Mesenchymal stem cell (in vitro differentiated cells and primary cell): ENCODE results near the gene STIM1.
A peak's percentile ranks its signal among the peaks of the same experiment; 100 is the strongest.

Experiments used
- DNase-seq: peaks from one replicate; pipeline ENCODE4 v3.0.0-alpha.2; 2013
- H2AFZ ChIP-seq: one replicate; pipeline ENCODE4 v1.6.1; 2013; ENCODE audit warnings: low read depth, mild to moderate bottlenecking, control low read depth, inconsistent platforms, low read length, moderate library complexity
- H2AK5ac ChIP-seq: 2 replicates; pipeline ENCODE4 v1.6.1; 2013; ENCODE audit warnings: low read length, moderate library complexity, mild to moderate bottlenecking, inconsistent platforms; ENCODE audit not compliant: severe bottlenecking
- H2BK120ac ChIP-seq: one replicate; pipeline ENCODE4 v1.6.1; 2013; ENCODE audit warnings: low read depth, mild to moderate bottlenecking, inconsistent platforms, low read length, moderate library complexity
- H2BK12ac ChIP-seq, 2 experiments: one replicate each; pipeline ENCODE4 v1.6.1; 2013; ENCODE audit warnings: inconsistent platforms in 2 of 2, low read length in 2 of 2, mild to moderate bottlenecking in 2 of 2, moderate library complexity in 2 of 2, control low read depth in 1 of 2
- H2BK15ac ChIP-seq: one replicate; pipeline ENCODE4 v1.6.1; 2013; ENCODE audit warnings: mild to moderate bottlenecking, low read depth, inconsistent platforms; ENCODE audit not compliant: poor library complexity, severe bottlenecking
- H2BK5ac ChIP-seq: 2 replicates; pipeline ENCODE4 v1.6.1; 2013; ENCODE audit warnings: low read depth, mild to moderate bottlenecking, low read length, control low read depth, inconsistent platforms; ENCODE audit not compliant: poor library complexity, severe bottlenecking
- H3K14ac ChIP-seq, 2 experiments: one replicate each; pipeline ENCODE4 v1.6.1; 2013; ENCODE audit warnings: inconsistent platforms in 2 of 2, low read length in 2 of 2, control low read depth in 1 of 2, mild to moderate bottlenecking in 1 of 2, moderate library complexity in 1 of 2
- H3K18ac ChIP-seq, 2 experiments: one replicate each; pipeline ENCODE4 v1.6.1; 2013; ENCODE audit warnings: inconsistent platforms in 2 of 2, low read length in 2 of 2, control low read depth in 1 of 2, low read depth in 1 of 2, mild to moderate bottlenecking in 1 of 2
- H3K23ac ChIP-seq, 2 experiments: one replicate each; pipeline ENCODE4 v1.6.1; 2013; ENCODE audit warnings: inconsistent platforms in 2 of 2, low read length in 2 of 2, mild to moderate bottlenecking in 2 of 2, moderate library complexity in 2 of 2, control low read depth in 1 of 2
- H3K27ac ChIP-seq: 2 replicates; pipeline ENCODE4 v1.5.1; 2013; ENCODE audit warnings: mild to moderate bottlenecking, moderate library complexity, low read length, control low read depth, inconsistent platforms; ENCODE audit not compliant: poor library complexity, severe bottlenecking
- H3K27me3 ChIP-seq, 2 experiments: 2 replicates each; pipeline versions ENCODE4 v1.6.1 to v1.7.0; 2013; ENCODE audit warnings: low read length in 2 of 2, mild to moderate bottlenecking in 2 of 2, moderate library complexity in 2 of 2, control low read depth in 1 of 2, inconsistent platforms in 1 of 2; ENCODE audit not compliant: control insufficient read depth in 1 of 2, insufficient read depth in 1 of 2
- H3K36me3 ChIP-seq, 2 experiments: 2 replicates each; pipeline versions ENCODE4 v1.6.1 to v1.7.0; 2013; ENCODE audit warnings: low read length in 2 of 2, control low read depth in 1 of 2, inconsistent platforms in 1 of 2, low read depth in 1 of 2, mild to moderate bottlenecking in 1 of 2; ENCODE audit not compliant: insufficient read depth in 2 of 2, control insufficient read depth in 1 of 2
- H3K4ac ChIP-seq, 2 experiments: one replicate each; pipeline ENCODE4 v1.6.1; 2013; ENCODE audit warnings: inconsistent platforms in 2 of 2, low read length in 2 of 2, mild to moderate bottlenecking in 2 of 2, moderate library complexity in 2 of 2, control low read depth in 1 of 2, low read depth in 1 of 2
- H3K4me1 ChIP-seq: 2 replicates; pipeline ENCODE4 v1.6.1; 2013; ENCODE audit warnings: low read depth, low read length, control low read depth; ENCODE audit not compliant: control insufficient read depth, insufficient read depth
- H3K4me2 ChIP-seq: 2 replicates; pipeline ENCODE4 v1.6.1; 2013; ENCODE audit warnings: low read length, mild to moderate bottlenecking, inconsistent platforms; ENCODE audit not compliant: poor library complexity, severe bottlenecking
- H3K4me3 ChIP-seq, 2 experiments: 2 replicates each; pipeline versions ENCODE4 v1.5.1 to v1.7.0; 2013; ENCODE audit warnings: low read length in 2 of 2, mild to moderate bottlenecking in 2 of 2, control low read depth in 1 of 2, low read depth in 1 of 2; ENCODE audit not compliant: insufficient read depth in 1 of 2
- H3K79me1 ChIP-seq: replicated peaks from 2 replicates; pipeline ENCODE4 v1.6.1; 2013; ENCODE audit warnings: mild to moderate bottlenecking, control low read depth, low read length, inconsistent platforms; ENCODE audit not compliant: poor library complexity, severe bottlenecking
- H3K9ac ChIP-seq: 2 replicates; pipeline ENCODE4 v1.7.0; 2013; ENCODE audit warnings: mild to moderate bottlenecking, low read length, moderate library complexity
- H3K9me3 ChIP-seq: 2 replicates; pipeline ENCODE4 v1.7.0; 2013; ENCODE audit warnings: mild to moderate bottlenecking, low read length; ENCODE audit not compliant: control insufficient read depth
- H4K8ac ChIP-seq: one replicate; pipeline ENCODE4 v1.6.1; 2013; ENCODE audit warnings: inconsistent platforms, mild to moderate bottlenecking, low read length, moderate library complexity
- H4K91ac ChIP-seq: one replicate; pipeline ENCODE4 v1.6.1; 2013; ENCODE audit warnings: mild to moderate bottlenecking, low read length, inconsistent platforms
- WGBS: methylation state at CpG from one replicate; pipeline ENCODE4 v1.1.7; 2013; ENCODE audit warnings: mixed read lengths; 5-methylcytosine and 5-hydroxymethylcytosine counted together

STIM1 gene

DNA sequence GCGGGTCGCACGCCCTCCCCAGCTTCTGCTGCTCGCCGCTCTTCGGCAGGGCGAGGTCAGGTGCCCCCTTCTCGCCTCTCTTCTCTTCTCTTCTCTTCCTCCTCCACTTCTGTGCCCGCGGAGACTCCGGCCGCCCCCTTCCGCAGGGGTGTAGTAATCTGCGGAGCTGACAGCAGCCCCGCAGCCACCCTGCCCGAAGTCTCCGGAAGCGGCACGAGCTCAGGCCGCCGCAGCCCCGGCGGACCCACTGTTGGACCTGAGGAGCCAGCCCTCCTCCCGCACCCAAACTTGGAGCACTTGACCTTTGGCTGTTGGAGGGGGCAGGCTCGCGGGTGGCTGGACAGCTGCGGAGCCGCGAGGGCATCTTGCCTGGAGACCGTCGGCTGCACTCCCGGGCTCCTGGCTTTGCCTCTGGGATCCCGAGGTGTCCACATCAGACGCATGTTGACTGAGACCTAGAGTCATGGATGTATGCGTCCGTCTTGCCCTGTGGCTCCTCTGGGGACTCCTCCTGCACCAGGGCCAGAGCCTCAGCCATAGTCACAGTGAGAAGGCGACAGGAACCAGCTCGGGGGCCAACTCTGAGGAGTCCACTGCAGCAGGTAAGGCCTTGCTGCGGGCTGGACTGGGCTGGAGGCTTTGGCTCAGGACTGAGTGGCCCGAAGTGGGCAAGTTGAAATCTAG is 486 bp downstream of the STIM1 start:
- WGBS = 4% methylated on average over 40 of the region's 40 CpGs
- H4K8ac ChIP-seq = peak overlapping the region; percentile 62
- peak; percentile 51 for DNase-seq

DNA sequence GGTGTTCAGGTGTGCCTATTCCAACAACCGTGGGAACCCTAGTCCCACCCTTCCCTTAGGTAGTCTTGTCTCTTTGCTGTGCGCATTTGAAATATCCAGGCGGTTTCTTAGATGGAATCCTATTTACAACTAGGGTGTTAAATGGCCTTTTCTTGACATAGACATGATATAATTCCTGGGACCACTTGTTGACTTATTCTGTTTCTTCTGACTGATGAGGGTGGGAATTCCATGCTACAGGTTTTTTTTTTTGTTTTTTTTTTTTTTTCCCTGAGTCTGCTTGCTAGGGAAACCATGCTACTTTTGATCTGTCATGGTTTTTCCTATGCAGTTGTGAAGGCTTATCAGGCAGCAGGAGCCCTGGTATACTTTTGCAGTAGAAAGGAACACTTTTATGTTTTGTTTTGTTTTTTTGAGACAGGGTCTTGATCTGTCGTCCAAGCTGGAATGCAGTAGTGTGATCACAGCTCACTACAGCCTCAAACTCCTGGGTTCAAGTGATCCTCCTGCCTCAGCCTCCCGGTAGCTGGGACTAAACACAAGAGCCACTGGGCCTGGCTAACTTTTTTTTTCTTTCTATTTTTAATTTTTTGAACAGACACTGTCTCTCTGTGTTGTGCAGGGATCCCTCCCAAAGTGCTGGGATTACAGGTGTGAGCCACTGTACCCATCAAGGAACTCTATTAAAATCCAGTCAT is 1.5 kb downstream of the STIM1 start:
- no peaks in the 10 kb centered on the region for H3K27me3 ChIP-seq
- no peak overlapping the region for H3K4ac ChIP-seq
- no peak for DNase-seq
- H3K27ac ChIP-seq = no peak overlapping the region
- H2AK5ac ChIP-seq = no peak overlapping the region
- no peak overlapping the region for H3K14ac ChIP-seq
- no peak overlapping the region for H2BK12ac ChIP-seq
- no peak overlapping the region for H2BK15ac ChIP-seq
- H3K4me3 ChIP-seq = peak overlapping the region in 1 of 2 experiments; percentile 82
- H3K18ac ChIP-seq = peak overlapping the region in 1 of 2 experiments; percentile 1
- H3K23ac ChIP-seq = no peak overlapping the region
- no peak overlapping the region for H4K91ac ChIP-seq
- WGBS = 86% methylated on average over 2 of the region's 5 CpGs
- H3K9me3 ChIP-seq = no peaks in the 10 kb centered on the region
- peak overlapping the region; percentile 84 for H3K9ac ChIP-seq
- no peaks in the 10 kb centered on the region for H3K36me3 ChIP-seq
- H2BK120ac ChIP-seq = no peak overlapping the region
- H3K4me2 ChIP-seq = peak overlapping the region; percentile 96
- peaks cover 18% of the 10 kb centered on the region for H3K4me1 ChIP-seq
- no peak overlapping the region for H4K8ac ChIP-seq
- peaks cover 5% of the 10 kb centered on the region for H3K79me1 ChIP-seq
- H2BK5ac ChIP-seq = no peak overlapping the region
- H2AFZ ChIP-seq = no peak overlapping the region

More for the DNA sequence above, 486 bp downstream of the STIM1 start:
- H3K27me3 ChIP-seq = no peaks in the 10 kb centered on the region
- peak overlapping the region in 1 of 2 experiments; percentile 74 for H3K14ac ChIP-seq
- peaks cover 5% of the 10 kb centered on the region for H3K79me1 ChIP-seq
- no peak overlapping the region for H2AK5ac ChIP-seq
- no peak overlapping the region for H3K27ac ChIP-seq
- H3K4me3 ChIP-seq = peak overlapping the region; percentile 75 to 82
- H3K9ac ChIP-seq = peak overlapping the region; percentile 84
- peak overlapping the region; percentile 71 to 82 for H3K4ac ChIP-seq
- peak overlapping the region; percentile 90 for H2BK15ac ChIP-seq
- peak overlapping the region in 1 of 2 experiments; percentile 56 for H2BK12ac ChIP-seq
- H3K18ac ChIP-seq = peak overlapping the region; percentile 40 to 50
- H3K9me3 ChIP-seq = no peaks in the 10 kb centered on the region
- H2AFZ ChIP-seq = peak overlapping the region; percentile 60
- peak overlapping the region; percentile 96 for H3K4me2 ChIP-seq
- H2BK120ac ChIP-seq = peak overlapping the region; percentile 21
- peak overlapping the region; percentile 84 for H4K91ac ChIP-seq
- H2BK5ac ChIP-seq = peak overlapping the region; percentile 21
- no peaks in the 10 kb centered on the region for H3K36me3 ChIP-seq
- peak overlapping the region; percentile 67 to 68 for H3K23ac ChIP-seq
- peaks cover 18% of the 10 kb centered on the region for H3K4me1 ChIP-seq

DNA sequence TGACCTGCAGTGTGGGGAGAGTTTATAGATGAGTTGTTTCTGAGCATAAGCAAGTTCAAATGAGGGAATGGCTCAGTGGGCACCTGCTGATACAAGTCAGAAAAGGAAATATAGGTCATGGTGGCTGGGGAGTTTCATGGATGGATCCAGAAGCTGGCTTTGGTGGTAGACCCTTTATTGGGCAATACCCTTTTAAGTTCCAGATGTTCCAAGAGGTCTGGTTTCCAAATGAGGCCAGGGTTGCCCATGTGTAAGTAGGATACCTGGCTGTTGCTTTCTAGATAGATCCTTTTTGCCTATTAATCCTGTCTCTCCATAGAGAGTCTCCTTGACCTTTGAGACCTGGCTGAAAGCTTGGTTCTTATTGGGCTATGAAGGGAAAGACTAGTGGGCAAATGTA is 2.2 kb downstream of the STIM1 start:
- Histone ChIP-seq H3K4me3 (no peak overlapping the region), H3K9me3 (no peaks in the 10 kb centered on the region), H3K27me3 (no peaks in the 10 kb centered on the region), H2BK120ac (no peak overlapping the region), H2BK15ac (no peak overlapping the region), H3K36me3 (no peaks in the 10 kb centered on the region), H3K27ac (no peak overlapping the region), H2BK5ac (no peak overlapping the region), H2AFZ (no peak overlapping the region), H3K9ac (no peak overlapping the region), H2BK12ac (no peak overlapping the region), H3K4me2 (peak overlapping the region; percentile 40), H3K14ac (no peak overlapping the region), H4K8ac (no peak overlapping the region), H3K4ac (no peak overlapping the region), H2AK5ac (no peak overlapping the region), H3K79me1 (peaks cover 7% of the 10 kb centered on the region), H3K4me1 (peaks cover 18% of the 10 kb centered on the region), H4K91ac (no peak overlapping the region), H3K23ac (no peak overlapping the region), H3K18ac (no peak overlapping the region)
- DNase-seq = no peak

DNA sequence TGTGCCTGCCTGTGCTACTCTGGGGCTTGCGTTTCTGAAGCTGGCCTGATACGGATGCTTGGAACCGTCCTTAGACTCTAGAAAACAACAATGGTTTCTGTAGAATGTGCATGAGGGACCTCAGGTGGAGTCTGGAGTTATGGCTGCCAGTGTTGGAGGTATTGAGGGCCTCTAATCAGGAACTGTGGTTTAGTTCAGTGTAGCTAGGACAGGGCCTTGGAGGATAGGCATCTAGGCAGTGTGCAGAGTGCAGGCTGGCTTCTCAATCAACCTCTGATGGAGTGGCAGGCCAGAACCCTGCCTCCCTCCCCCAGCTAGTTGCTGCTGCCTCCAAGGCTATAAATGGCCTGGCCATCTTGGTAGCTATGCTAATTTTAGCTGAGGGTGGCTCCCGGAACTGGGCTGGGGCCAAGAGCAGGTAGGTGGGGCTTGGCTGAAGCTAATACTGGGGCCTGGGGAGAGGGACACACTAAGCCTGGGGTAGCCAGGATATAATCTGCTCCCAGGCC is 4.0 kb downstream of the STIM1 start:
- H2BK120ac ChIP-seq = no peak overlapping the region
- no peak overlapping the region for H2BK5ac ChIP-seq
- peak overlapping the region in 1 of 2 experiments; percentile 27 for H3K4me3 ChIP-seq
- no peaks in the 10 kb centered on the region for H3K36me3 ChIP-seq
- no peak overlapping the region for H3K27ac ChIP-seq
- DNase-seq = no peak
- no peaks in the 10 kb centered on the region for H3K27me3 ChIP-seq
- H3K9me3 ChIP-seq = no peaks in the 10 kb centered on the region
- peaks cover 16% of the 10 kb centered on the region for H3K4me1 ChIP-seq
- peak overlapping the region in 1 of 2 experiments; percentile 73 for H3K23ac ChIP-seq
- H4K91ac ChIP-seq = no peak overlapping the region
- H2BK15ac ChIP-seq = no peak overlapping the region
- no peak overlapping the region for H2AFZ ChIP-seq
- H3K79me1 ChIP-seq = peaks cover 11% of the 10 kb centered on the region
- no peak overlapping the region for H3K9ac ChIP-seq
- H3K18ac ChIP-seq = peak overlapping the region in 1 of 2 experiments; percentile 60
- peak overlapping the region in 1 of 2 experiments; percentile 78 for H3K4ac ChIP-seq
- peak overlapping the region; percentile 12 for H2AK5ac ChIP-seq
- peak overlapping the region in 1 of 2 experiments; percentile 45 for H2BK12ac ChIP-seq
- H3K4me2 ChIP-seq = no peak overlapping the region
- 92% methylated on average over 4 of the region's 4 CpGs for WGBS
- no peak overlapping the region for H4K8ac ChIP-seq
- H3K14ac ChIP-seq = peak overlapping the region in 1 of 2 experiments; percentile 18
